AG04449 (cell line): ENCODE data around the gene ADORA2A.

Experiments used
- CTCF ChIA-PET: fragments of 350-600 bp; formaldehyde crosslinking; extraction: SDS; loops from one replicate; lab custom pipeline; 2021; ENCODE audit warnings: antibody characterized with exemption; lab: Yijun Ruan, JAX
- POLR2A ChIA-PET: fragments of 400-600, 350-600 bp; formaldehyde crosslinking; extraction: SDS; loops from one replicate; lab custom pipeline; 2020; ENCODE audit warnings: antibody characterized with exemption, inconsistent platforms; lab: Yijun Ruan, JAX
- DNase-seq: peaks from one replicate; pipeline ENCODE4 v3.0.0-alpha.2; 2010; ENCODE audit warnings: low read depth, low spot score
- H3K4me3 ChIP-seq: 2 replicates; pipeline ENCODE4 v1.5.1; 2011; ENCODE audit warnings: low read depth, mild to moderate bottlenecking, control low read depth, low read length
- CTCF ChIP-seq: IDR thresholded peaks from one replicate; pipeline ENCODE4 v1.5.1; 2011; ENCODE audit warnings: mild to moderate bottlenecking, moderate library complexity, low read length, control low read depth, inconsistent platforms; ENCODE audit not compliant: insufficient read depth; ENCODE audit errors: missing control alignments

ADORA2A gene

GRCh38 chr22:24405631-24406321 is 21.6 kb upstream of the ADORA2A start:
- ChIA-PET CTCF (interaction anchor here (1.1 to 2.7 kb wide), 3 partner anchors 16 to 120 kb away, joined by 3 to 9 read pairs (median 3); no protein-coding TSS in a partner anchor), POLR2A (no interaction called here)
- H3K4me3 ChIP-seq, result no peak overlapping the region
- no peak for DNase-seq
- TF ChIP-seq CTCF, result no peak

GRCh38 chr22:24406322-24407277 is 20.8 kb upstream of the ADORA2A start:
- POLR2A ChIA-PET, result interaction anchor here (0.6 kb wide), 1 partner anchor 16 kb away, joined by 3 read pairs; no protein-coding TSS in a partner anchor
- DNase-seq, result no peak
- TF ChIP-seq CTCF, result no peak
- H3K4me3 ChIP-seq, result no peak overlapping the region
- CTCF ChIA-PET, result interaction anchor here (1.1 to 2.7 kb wide), 3 partner anchors 17 to 119 kb away, joined by 3 to 9 read pairs (median 3); partner anchors contain the start of gene UPB1

- DNase-seq, result no peak
- ChIA-PET CTCF (interaction anchor here (1.1 to 2.7 kb wide), 2 partner anchors 16 to 88 kb away, joined by 3 to 9 read pairs; partner anchors contain the start of gene UPB1), POLR2A (interaction anchor here (0.6 kb wide), 1 partner anchor 15 kb away, joined by 3 read pairs; no protein-coding TSS in a partner anchor)
- no peak overlapping the region for H3K4me3 ChIP-seq
- no peak for TF ChIP-seq CTCF
Observed at GRCh38 chr22:24407278-24407665, 20.1 kb upstream of the ADORA2A start.

GRCh38 chr22:24407884-24408283 is 19.5 kb upstream of the ADORA2A start:
- no peak overlapping the region for H3K4me3 ChIP-seq
- no peak for DNase-seq
- ChIA-PET CTCF (interaction anchor here (1.0 to 2.7 kb wide), 3 partner anchors 16 to 88 kb away, joined by 3 to 9 read pairs (median 3); partner anchors contain the start of gene UPB1), POLR2A (no interaction called here)
- no peak for TF ChIP-seq CTCF

GRCh38 chr22:24408630-24409029 is 18.8 kb upstream of the ADORA2A start:
- ChIA-PET POLR2A (no interaction called here), CTCF (interaction anchor here (0.9 to 2.7 kb wide), 3 partner anchors 12 to 30 kb away, joined by 3 to 9 read pairs (median 3); no protein-coding TSS in a partner anchor)
- DNase-seq, result no peak
- H3K4me3 ChIP-seq, result no peak overlapping the region
- TF ChIP-seq CTCF, result no peak
